ENCODE measurements around the gene EIF3C.
"Not testable (repeated sequence)": the region's sequence is repeated elsewhere in the genome, so short reads cannot be mapped to it uniquely, and the experiment has no call there.

Gene EIF3C

GRCh38 chr16:28711220-28712083, at the start of gene EIF3C:
EIF3C (plus strand) TSS chr16:28711464; CDS start chr16:28711687, 223 bp downstream.
- in situ Hi-C loops (cut with HindIII; ENCODE audit: low pct_unique_long_range_greater_than_20kb, low sequenced_read_pairs); DNase-seq (ENCODE audit: low read depth in 1 of 2, low spot score in 1 of 2): not testable (repeated sequence)

GRCh38 chr16:28666264-28666663, 45.0 kb upstream of the EIF3C start:
- in situ Hi-C loops (cut with HindIII; ENCODE audit: low pct_unique_long_range_greater_than_20kb, low sequenced_read_pairs); DNase-seq (ENCODE audit: low read depth in 1 of 2, low spot score in 1 of 2): not testable (repeated sequence)

- DNase-seq (ENCODE audit: low read depth in 1 of 2, low spot score in 1 of 2); in situ Hi-C loops (cut with HindIII; ENCODE audit: low pct_unique_long_range_greater_than_20kb, low sequenced_read_pairs): not testable (repeated sequence)
Measured at GRCh38 chr16:28667480-28667879, 43.8 kb upstream of the EIF3C start.

- in situ Hi-C loops (cut with HindIII; ENCODE audit: low pct_unique_long_range_greater_than_20kb, low sequenced_read_pairs); DNase-seq (ENCODE audit: low read depth in 1 of 2, low spot score in 1 of 2): not testable (repeated sequence)
Measured at GRCh38 chr16:28668199-28668598, 43.1 kb upstream of the EIF3C start.

- in situ Hi-C loops (cut with HindIII; ENCODE audit: low pct_unique_long_range_greater_than_20kb, low sequenced_read_pairs); DNase-seq (ENCODE audit: low read depth in 1 of 2, low spot score in 1 of 2): not testable (repeated sequence)
Measured at GRCh38 chr16:28688327-28688952, 22.8 kb upstream of the EIF3C start.

GRCh38 chr16:28689425-28689824, 21.8 kb upstream of the EIF3C start:
- in situ Hi-C loops (cut with HindIII; ENCODE audit: low pct_unique_long_range_greater_than_20kb, low sequenced_read_pairs); DNase-seq (ENCODE audit: low read depth in 1 of 2, low spot score in 1 of 2): not testable (repeated sequence)

- in situ Hi-C loops (cut with HindIII; ENCODE audit: low pct_unique_long_range_greater_than_20kb, low sequenced_read_pairs); DNase-seq (ENCODE audit: low read depth in 1 of 2, low spot score in 1 of 2): not testable (repeated sequence)
Measured at GRCh38 chr16:28691722-28692121, 19.5 kb upstream of the EIF3C start.

- DNase-seq (ENCODE audit: low read depth in 1 of 2, low spot score in 1 of 2); in situ Hi-C loops (cut with HindIII; ENCODE audit: low pct_unique_long_range_greater_than_20kb, low sequenced_read_pairs): not testable (repeated sequence)
Measured at GRCh38 chr16:28693257-28693950, 17.9 kb upstream of the EIF3C start.

GRCh38 chr16:28699792-28700191, 11.5 kb upstream of the EIF3C start:
- in situ Hi-C loops (cut with HindIII; ENCODE audit: low pct_unique_long_range_greater_than_20kb, low sequenced_read_pairs) = not testable (repeated sequence)

GRCh38 chr16:28700349-28700748, 10.9 kb upstream of the EIF3C start:
- in situ Hi-C loops (cut with HindIII; ENCODE audit: low pct_unique_long_range_greater_than_20kb, low sequenced_read_pairs); DNase-seq (ENCODE audit: low read depth in 1 of 2, low spot score in 1 of 2): not testable (repeated sequence)

More at GRCh38 chr16:28699792-28700191, 11.5 kb upstream of the EIF3C start:
- not testable (repeated sequence) for DNase-seq (ENCODE audit: low read depth in 1 of 2, low spot score in 1 of 2)

GRCh38 chr16:28701384-28701783, 9.9 kb upstream of the EIF3C start:
- DNase-seq (ENCODE audit: low read depth in 1 of 2, low spot score in 1 of 2); in situ Hi-C loops (cut with HindIII; ENCODE audit: low pct_unique_long_range_greater_than_20kb, low sequenced_read_pairs): not testable (repeated sequence)

GRCh38 chr16:28704246-28704645, 7.0 kb upstream of the EIF3C start:
- DNase-seq (ENCODE audit: low read depth in 1 of 2, low spot score in 1 of 2); in situ Hi-C loops (cut with HindIII; ENCODE audit: low pct_unique_long_range_greater_than_20kb, low sequenced_read_pairs): not testable (repeated sequence)

GRCh38 chr16:28722852-28723650, 11.8 kb downstream of the EIF3C start:
- in situ Hi-C loops (cut with HindIII; ENCODE audit: low pct_unique_long_range_greater_than_20kb, low sequenced_read_pairs); DNase-seq (ENCODE audit: low read depth in 1 of 2, low spot score in 1 of 2): not testable (repeated sequence)

GRCh38 chr16:28731253-28731652, 20.0 kb downstream of the EIF3C start:
- in situ Hi-C loops (cut with HindIII; ENCODE audit: low pct_unique_long_range_greater_than_20kb, low sequenced_read_pairs); DNase-seq (ENCODE audit: low read depth in 1 of 2, low spot score in 1 of 2): not testable (repeated sequence)

- DNase-seq (ENCODE audit: low read depth in 1 of 2, low spot score in 1 of 2); in situ Hi-C loops (cut with HindIII; ENCODE audit: low pct_unique_long_range_greater_than_20kb, low sequenced_read_pairs): not testable (repeated sequence)
Measured at GRCh38 chr16:28732455-28733124, 21.3 kb downstream of the EIF3C start.

- DNase-seq (ENCODE audit: low read depth in 1 of 2, low spot score in 1 of 2); in situ Hi-C loops (cut with HindIII; ENCODE audit: low pct_unique_long_range_greater_than_20kb, low sequenced_read_pairs): not testable (repeated sequence)
Measured at GRCh38 chr16:28739787-28740186, 28.5 kb downstream of the EIF3C start.

- DNase-seq (ENCODE audit: low read depth in 1 of 2, low spot score in 1 of 2); in situ Hi-C loops (cut with HindIII; ENCODE audit: low pct_unique_long_range_greater_than_20kb, low sequenced_read_pairs): not testable (repeated sequence)
Measured at GRCh38 chr16:28740631-28741030, 29.4 kb downstream of the EIF3C start.

Data from T47D (cell line).